Astrocyte (in vitro differentiated cells and primary cell): ENCODE data around the gene AGPAT3.

ENCODE experiments used
- CTCF ChIP-seq: IDR thresholded peaks from 2 replicates; pipeline ENCODE4 v1.5.1; 2011; ENCODE audit warnings: low read depth, mild to moderate bottlenecking, inconsistent platforms, low read length, moderate library complexity; ENCODE audit not compliant: insufficient read depth
- EZH2 ChIP-seq: IDR thresholded peaks from 2 replicates; pipeline ENCODE4 v1.6.1; 2012; ENCODE audit warnings: mild to moderate bottlenecking, low read length, inconsistent platforms; ENCODE audit not compliant: insufficient read depth

GRCh38 chr21:43983860-43984420, 118.9 kb downstream of the AGPAT3 start:
- no peak for TF ChIP-seq CTCF
- TF ChIP-seq EZH2 = no peak
